Stimulated activated CD4-positive, alpha-beta T cell treated with anti-CD3 and anti-CD28 coated beads, Interleukin-1b, Interleukin-23, amount 100 ng/mL, for 24 hours (primary cell): ENCODE measurements around the gene PSMB9.

ENCODE experiments used
- DNase-seq, 4 experiments: peaks; one replicate each; pipeline ENCODE4 v3.0.0-alpha.2; 2020; ENCODE audit warnings: low read depth in 4 of 4, low spot score in 1 of 4

PSMB9 gene

GRCh38 chr6:32839356-32839755 lies 14.6 kb upstream of the PSMB9 start:
- DNase-seq, result no peak

DNA sequence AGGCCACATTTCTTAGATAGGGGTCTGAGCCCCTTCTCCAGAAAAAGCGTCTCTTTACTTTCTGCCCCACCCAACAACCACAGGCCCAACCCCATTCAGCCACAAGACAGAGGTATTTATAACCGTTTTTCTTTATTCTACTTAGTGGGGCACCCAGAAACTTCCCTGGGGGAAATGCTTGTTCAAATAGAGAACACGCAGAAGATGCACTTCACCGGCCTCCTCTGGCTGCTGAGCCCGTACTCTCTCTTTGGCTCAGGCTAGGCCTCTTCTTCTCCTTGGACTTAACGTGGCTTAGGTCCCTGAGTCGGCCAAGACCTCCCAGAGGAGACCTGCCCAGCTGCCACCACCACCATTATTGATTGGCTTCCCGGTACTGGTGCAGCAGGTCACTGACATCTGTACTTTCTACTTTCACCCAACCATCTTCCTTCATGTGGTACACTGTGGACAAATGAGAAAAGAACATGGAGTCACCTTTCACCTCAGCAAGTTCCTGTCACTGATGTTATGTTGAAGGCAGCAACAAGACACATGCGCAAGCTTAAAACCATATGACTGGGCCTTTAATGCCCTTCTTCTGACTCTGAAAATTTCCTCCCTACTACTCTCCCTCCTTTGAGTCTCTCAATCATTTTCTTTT lies 13.3 kb upstream of the PSMB9 start:
- no peak for DNase-seq

DNA sequence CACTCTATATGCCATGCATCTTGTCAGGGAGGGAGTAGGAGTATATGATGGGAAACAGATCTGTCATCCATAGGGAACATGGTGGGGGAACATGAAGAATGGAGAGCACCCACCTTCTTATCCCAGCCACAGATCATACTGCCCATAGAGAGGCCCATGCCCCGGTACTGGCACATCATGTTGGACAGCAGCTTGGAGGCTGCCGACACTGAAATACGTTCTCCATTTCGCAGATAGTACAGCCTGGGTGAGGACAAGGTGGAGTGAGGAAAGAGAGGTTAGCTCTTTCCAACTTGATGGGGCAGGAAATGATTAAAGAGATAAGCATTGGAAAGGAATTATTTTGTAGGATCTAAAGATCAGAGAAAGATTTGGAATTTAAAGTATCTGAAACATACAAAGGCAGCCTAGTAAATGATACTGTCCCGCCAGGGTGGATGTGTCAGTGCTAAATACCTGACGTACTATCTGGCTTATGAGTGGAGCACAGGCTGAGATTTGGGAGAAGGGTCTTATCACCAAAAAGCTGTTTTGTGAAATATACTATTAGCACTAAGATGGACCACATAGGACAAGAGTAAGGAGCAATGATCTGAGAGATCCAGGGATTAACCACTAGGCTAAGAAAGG lies 11.9 kb upstream of the PSMB9 start:
- DNase-seq, result no peak

DNA sequence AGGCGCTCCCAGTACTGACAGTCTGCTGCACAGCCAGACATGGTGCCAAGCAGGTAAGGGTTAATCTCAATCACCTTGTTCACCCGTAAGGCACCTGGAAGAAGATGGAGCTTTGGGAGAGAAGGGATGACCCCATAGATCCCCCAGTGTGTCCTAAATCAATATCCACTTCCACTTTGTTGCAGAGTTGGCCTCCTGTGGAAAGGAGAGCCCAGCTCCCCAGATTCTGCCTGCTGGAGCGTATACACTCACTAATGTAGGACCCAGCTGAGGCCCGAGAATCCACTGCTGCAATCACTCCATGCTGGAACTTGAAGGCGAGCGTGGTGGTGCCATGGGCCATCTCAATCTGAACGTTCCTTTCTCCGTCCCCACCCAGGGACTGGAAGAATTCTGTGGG lies 11.3 kb upstream of the PSMB9 start:
- no peak for DNase-seq

- DNase-seq, result no peak
These were observed 10.5 kb upstream of the PSMB9 start for GRCh38 chr6:32843331-32843978.

DNA sequence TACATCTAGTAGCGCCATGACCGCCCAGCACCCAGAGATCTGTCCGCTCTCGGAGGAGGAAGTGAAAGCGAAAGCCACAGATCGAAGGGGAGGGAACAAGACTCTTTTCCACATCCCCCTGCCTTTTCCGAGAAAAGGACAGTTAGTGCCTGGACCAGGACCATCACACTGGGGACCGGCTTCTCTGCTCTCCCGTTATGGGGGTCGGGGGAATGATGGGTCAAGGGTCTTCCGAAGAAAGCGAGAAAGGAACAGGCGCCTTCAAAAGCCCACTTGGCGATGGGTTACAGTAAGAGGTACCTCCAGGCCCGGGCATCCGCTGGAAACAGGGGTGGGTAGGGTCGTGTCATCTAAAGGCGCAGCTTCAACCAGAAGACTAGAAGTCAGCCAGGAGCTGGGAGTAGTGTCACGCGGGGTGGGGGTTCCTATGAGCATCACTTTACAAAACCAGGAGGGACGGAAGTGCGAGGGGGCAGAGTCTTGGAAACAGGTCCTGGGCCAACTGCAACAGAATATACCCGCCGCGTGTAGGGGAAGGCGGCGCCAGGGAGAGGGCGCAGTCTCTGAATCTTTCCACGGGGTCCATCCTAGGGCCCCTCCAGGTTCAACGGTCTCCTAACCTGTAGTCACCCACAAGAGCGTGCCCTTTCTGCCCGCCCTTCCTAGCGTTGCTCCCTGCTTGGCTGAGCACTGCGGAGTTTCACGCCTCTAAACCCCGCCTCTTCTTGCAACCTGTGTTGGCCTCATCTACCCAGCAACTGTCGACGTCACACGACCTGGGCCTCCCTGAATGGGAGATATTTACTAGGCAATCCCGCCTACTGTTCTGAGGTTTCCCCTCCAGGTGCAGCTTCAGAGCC lies 9.8 kb upstream of the PSMB9 start, which contains the start of gene PSMB8:
PSMB8 (minus strand) TSS at position 69 of the 860 bp plus-strand sequence; CDS start at position 18, 51 bp downstream.
- DNase-seq, result peak; percentile 94 to 98 (median 96)

- no peak for DNase-seq
These were observed 9.1 kb upstream of the PSMB9 start for GRCh38 chr6:32844839-32845383.

DNA sequence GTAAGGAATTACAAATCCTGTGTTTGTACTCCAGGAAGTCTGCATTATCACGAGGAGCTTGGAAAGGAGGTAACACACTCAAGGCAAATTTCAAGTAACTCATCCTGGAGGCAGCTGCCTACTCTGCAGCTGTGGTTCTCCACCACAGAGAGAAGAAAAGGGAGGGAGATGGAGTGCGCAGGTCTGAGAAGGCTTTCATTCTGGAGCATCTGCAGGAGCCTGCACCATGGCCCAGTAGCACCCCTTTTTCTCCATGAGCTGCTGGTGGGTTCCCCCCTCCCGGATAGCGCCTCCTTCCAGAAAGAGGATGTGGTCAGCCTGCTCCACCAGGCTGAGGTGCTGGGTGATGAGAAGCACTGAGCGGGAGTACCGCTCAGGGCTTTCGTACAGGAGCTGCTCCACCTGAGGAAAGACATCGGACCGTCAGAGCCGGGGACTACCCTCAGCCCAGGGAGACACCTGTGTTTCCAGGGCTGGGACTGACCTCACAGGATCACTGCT lies 8.6 kb upstream of the PSMB9 start:
- DNase-seq, result no peak

DNA sequence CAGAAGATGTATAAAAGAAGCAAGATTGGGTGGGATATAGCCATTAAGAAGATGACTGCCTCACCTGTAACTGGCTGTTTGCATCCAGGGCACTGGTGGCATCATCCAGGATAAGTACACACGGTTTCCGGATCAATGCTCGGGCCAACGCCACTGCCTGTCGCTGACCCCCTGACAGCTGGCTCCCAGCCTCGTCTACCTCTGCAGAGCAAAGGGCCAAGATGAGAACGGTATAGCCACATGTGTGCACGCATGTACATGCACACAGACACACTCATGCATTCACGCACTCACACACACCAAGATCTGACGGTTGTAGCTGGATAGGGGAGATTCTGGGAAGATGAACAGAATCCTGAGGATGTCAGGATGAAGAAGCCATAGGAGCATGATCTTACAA lies 7.0 kb upstream of the PSMB9 start:
- no peak for DNase-seq

- DNase-seq, result no peak
These were observed 6.2 kb upstream of the PSMB9 start for GRCh38 chr6:32847795-32848194.

DNA sequence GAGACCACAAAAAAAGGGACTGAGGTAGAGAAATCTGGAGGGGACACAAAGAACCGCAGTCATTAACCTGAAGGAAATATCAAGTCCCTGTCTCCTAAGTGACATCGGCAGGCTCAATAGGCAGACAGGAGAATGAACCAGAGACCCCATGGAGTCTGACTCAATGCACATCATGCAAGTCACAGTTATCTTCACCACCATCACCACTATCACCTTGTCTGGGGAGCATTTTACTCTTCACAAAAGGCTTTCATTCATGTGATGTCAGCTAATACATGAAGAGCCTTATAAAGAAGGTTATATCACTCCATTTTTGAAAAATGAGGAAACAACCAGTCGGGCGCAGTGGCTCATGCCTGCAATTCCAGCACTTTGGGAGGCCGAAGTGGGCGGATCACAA lies 4.9 kb upstream of the PSMB9 start:
- DNase-seq, result no peak

DNA sequence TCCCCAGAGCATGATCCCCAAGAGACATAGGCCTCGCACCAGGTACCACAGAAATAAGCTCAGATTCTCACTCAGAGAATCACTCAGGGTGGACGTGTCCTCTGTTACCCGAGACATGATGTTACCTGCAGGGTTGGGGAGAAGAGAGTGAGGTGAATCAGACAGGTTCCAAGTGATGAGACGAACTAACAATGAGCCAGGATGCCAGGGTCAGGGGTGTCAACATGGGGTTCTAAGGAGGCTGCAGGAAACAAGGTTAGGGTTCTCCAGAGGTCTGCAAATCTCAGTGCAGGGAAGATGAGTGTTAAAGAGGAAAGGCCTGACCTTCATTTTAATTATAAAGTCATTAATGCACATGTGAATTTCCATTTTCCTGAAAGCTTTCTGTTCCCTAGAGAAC lies 3.0 kb upstream of the PSMB9 start:
- DNase-seq, result no peak

GRCh38 chr6:32852018-32852843 lies 1.8 kb upstream of the PSMB9 start:
- no peak for DNase-seq

DNA sequence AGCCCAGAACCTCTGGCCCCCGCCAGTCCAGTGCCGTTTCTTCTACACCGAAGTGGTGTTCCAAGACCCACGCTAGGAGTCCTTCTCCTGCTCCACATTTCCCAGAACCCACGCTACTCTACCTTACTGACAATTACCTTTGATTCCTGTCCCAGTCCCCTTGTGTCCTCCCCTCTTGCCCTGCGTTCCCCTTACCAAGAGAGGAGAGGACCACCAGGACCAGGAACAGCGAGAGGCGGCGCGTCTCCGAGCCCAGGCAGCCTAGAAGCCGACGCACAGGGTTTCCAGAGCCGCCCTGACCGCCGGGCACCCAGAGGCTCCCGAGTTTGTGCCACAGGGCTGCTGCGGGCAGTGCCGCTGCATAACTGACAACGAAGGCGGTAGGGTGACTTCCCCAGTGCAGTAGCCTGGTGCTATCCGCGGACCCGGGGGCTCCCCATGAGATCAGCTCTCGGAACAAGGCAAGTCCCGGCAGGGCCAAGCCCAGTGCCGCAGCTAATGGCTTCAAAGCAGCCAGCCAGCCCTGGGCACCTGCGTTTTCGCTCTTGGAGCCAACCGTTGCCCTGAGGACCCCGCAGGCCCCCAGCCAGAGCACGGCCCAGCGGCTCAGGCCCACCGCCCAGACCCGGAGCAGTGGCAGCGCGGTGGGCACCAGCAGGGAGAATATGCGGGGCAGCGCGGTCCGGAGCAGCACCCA lies 1.0 kb upstream of the PSMB9 start:
- DNase-seq, result no peak

- DNase-seq, result peak in 1 of 4 experiments; percentile 48
These were observed 585 bp downstream of the PSMB9 start for GRCh38 chr6:32854376-32855178.

DNA sequence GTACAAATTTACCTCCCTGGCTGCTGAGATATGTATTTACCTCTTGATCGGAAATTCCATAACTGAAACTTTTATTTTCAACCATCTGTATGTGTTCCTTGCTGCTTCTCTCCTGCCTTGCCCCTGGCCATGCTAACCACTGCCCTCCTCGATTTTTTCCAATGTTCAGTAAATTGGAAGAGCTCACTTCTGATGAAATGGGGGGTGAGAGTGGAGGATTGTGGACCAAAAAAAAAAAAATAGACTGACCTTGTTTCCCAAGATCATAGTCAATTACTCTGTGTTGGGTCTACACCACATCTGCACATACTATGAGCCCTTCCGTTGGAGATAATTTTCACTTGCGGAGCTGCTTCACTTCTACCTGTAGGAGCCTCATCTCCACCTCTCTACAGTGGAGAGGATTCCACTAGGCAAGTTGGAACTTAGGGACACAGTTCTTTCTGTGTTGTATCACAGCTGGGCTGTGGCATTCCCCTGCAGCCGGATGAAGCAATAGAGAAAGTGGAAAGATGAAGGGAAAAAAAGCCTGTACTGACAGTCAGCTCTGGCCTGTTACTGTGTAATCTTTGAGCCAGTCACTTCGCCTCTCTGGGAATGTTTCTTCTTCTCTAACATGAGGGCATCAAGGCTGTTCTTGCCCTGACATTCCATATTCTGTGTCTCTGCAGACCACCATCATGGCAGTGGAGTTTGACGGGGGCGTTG lies 1.6 kb downstream of the PSMB9 start:
- DNase-seq, result no peak

- DNase-seq, result no peak
These were observed 3.3 kb downstream of the PSMB9 start for GRCh38 chr6:32857156-32857891.
